ENCODE measurements around the gene PCNX4.

DNA sequence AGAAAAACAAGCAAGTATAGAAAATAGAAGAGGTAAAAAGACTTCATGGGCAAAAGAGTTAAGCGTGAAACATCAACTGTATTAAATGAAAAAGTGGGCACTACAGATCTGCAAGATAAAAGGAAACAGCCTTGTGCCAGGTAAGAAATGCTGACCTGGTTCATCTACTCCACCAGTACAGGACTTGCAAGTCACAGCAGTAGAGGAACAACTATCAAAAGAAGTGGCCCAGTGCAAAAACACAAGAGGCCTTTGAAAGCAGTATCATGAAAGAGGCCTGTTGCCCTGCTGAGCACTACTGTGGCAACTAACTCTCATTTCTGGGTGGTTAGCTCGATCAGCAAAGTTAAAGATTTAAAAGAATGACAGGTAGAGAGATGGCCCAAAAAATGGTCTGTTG, 62.9 kb downstream of the PCNX4 start:
- TF ChIP-seq, protein P1, sequence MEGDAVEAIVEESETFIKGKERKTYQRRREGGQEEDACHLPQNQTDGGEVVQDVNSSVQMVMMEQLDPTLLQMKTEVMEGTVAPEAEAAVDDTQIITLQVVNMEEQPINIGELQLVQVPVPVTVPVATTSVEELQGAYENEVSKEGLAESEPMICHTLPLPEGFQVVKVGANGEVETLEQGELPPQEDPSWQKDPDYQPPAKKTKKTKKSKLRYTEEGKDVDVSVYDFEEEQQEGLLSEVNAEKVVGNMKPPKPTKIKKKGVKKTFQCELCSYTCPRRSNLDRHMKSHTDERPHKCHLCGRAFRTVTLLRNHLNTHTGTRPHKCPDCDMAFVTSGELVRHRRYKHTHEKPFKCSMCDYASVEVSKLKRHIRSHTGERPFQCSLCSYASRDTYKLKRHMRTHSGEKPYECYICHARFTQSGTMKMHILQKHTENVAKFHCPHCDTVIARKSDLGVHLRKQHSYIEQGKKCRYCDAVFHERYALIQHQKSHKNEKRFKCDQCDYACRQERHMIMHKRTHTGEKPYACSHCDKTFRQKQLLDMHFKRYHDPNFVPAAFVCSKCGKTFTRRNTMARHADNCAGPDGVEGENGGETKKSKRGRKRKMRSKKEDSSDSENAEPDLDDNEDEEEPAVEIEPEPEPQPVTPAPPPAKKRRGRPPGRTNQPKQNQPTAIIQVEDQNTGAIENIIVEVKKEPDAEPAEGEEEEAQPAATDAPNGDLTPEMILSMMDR (IDR thresholded peaks at IDR 0.05; ENCODE audit: low read length) = no peak
- no peak for TF ChIP-seq EZH2 (optimal IDR thresholded peaks at IDR 0.05; ENCODE audit: low read depth, low read length)
